Uterus (tissue), 2 donors: Measurements from ENCODE around the gene ENOPH1.

Experiments used
- CTCF ChIP-seq, 4 experiments: fragments of 200-600 bp in 2 of 4; fragments of 450-650 bp in 2 of 4; sonication (generic) in 2 of 4; IDR thresholded peaks; one replicate each; pipeline ENCODE4 v1.5.1; 2016 to 2019; ENCODE audit warnings: antibody characterized with exemption in 4 of 4, mild to moderate bottlenecking in 2 of 4, moderate library complexity in 1 of 4
- POLR2A ChIP-seq, 2 donors: fragments of 450-650 bp; IDR thresholded peaks; one replicate each; pipeline ENCODE4 v1.6.1; 2016; ENCODE audit warnings: antibody characterized with exemption in 2 of 2, mild to moderate bottlenecking in 1 of 2, moderate library complexity in 1 of 2

GRCh38 chr4:82501154-82501442, 70.7 kb downstream of the ENOPH1 start:
- no peak for TF ChIP-seq POLR2A (IDR thresholded peaks at IDR 0.05)
- no peak for TF ChIP-seq CTCF (IDR thresholded peaks at IDR 0.05)
